H1 (cell line): ENCODE measurements around the gene SLFN13. TPM values are rescaled to one million over a fixed set of nuclear protein-coding genes. Genes with fewer than 3 reads are reported as not detected.

Experiments
- CTCF ChIA-PET: fragments of 300-600 bp; sonication (Branson Sonifier 250); formaldehyde crosslinking; loops from one replicate; lab custom pipeline; 2021; ENCODE audit not compliant: partially characterized antibody; lab: Charles Lee
- POLR2A ChIA-PET: fragments of 300-600 bp; sonication (Branson Sonifier 250); formaldehyde crosslinking; loops from one replicate; lab custom pipeline; 2021; ENCODE audit warnings: inconsistent platforms; ENCODE audit not compliant: partially characterized antibody; lab: Charles Lee
- DNase-seq, 2 experiments: peaks; one replicate each; pipeline versions ENCODE4 v3.0.0 to v3.0.0-alpha.2; 2010 to 2022; ENCODE audit warnings: low spot score in 2 of 2, low read depth in 1 of 2, mixed read lengths in 1 of 2
- FAIRE-seq: peaks from 2 replicates; lab custom pipeline; 2011; peaks lifted over from hg19 to GRCh38; lab: Jason Lieb, UNC
- H2AFZ ChIP-seq: 2 replicates; pipeline ENCODE4 v1.8.1; 2012; ENCODE audit warnings: low read length, inconsistent platforms
- H2AK5ac ChIP-seq: 2 replicates; pipeline ENCODE4 v1.6.1; 2013; ENCODE audit warnings: low read depth, low read length
- H2BK120ac ChIP-seq: replicated peaks from 2 replicates; pipeline ENCODE3; 2013; ENCODE audit warnings: low read depth, low read length, inconsistent platforms
- H2BK12ac ChIP-seq: 2 replicates; pipeline ENCODE4 v1.6.1; 2013; ENCODE audit warnings: low read depth, low read length
- H2BK15ac ChIP-seq: 2 replicates; pipeline ENCODE4 v1.6.1; 2013; ENCODE audit warnings: low read length
- H2BK20ac ChIP-seq: 2 replicates; pipeline ENCODE4 v1.6.1; 2013; ENCODE audit warnings: low read length
- H2BK5ac ChIP-seq: 2 replicates; pipeline ENCODE4 v1.6.1; 2013; ENCODE audit warnings: low read depth, low read length
- H3K14ac ChIP-seq: 2 replicates; pipeline ENCODE4 v1.6.1; 2013; ENCODE audit warnings: inconsistent platforms; ENCODE audit not compliant: insufficient read length
- H3K18ac ChIP-seq: 2 replicates; pipeline ENCODE4 v1.6.1; 2013; ENCODE audit warnings: low read length; ENCODE audit errors: extremely low read depth
- H3K23ac ChIP-seq: 2 replicates; pipeline ENCODE4 v1.6.1; 2013; ENCODE audit warnings: inconsistent platforms; ENCODE audit not compliant: insufficient read length
- H3K23me2 ChIP-seq: 2 replicates; pipeline ENCODE4 v1.6.1; 2013; ENCODE audit warnings: low read depth, low read length
- H3K27ac ChIP-seq: 2 replicates; pipeline ENCODE4 v1.6.1; 2011; ENCODE audit warnings: low read depth, low read length, inconsistent platforms
- H3K27me3 ChIP-seq, 4 experiments: replicated peaks in 1 of 4; 1 replicate in 1 of 4; 2 replicates in 3 of 4; pipeline versions ENCODE4 v1.6.1 to v1.8.1; 2011 to 2013; ENCODE audit warnings: low read length in 3 of 4, mild to moderate bottlenecking in 3 of 4, inconsistent platforms in 2 of 4, mixed read lengths in 2 of 4, moderate library complexity in 1 of 4; ENCODE audit not compliant: control insufficient read depth in 3 of 4, insufficient read depth in 3 of 4; ENCODE audit errors: extremely low read depth in 1 of 4
- H3K36me3 ChIP-seq, 4 experiments: 2 replicates each; pipeline versions ENCODE4 v1.6.1 to v1.8.1; 2011 to 2013; ENCODE audit warnings: mild to moderate bottlenecking in 4 of 4, low read length in 3 of 4, moderate library complexity in 2 of 4, control low read depth in 1 of 4, inconsistent platforms in 1 of 4; ENCODE audit not compliant: insufficient read depth in 4 of 4, control insufficient read depth in 2 of 4
- H3K4ac ChIP-seq: replicated peaks from 2 replicates; pipeline ENCODE3; 2013; ENCODE audit warnings: low read length, low read depth, mixed read lengths, inconsistent platforms; ENCODE audit not compliant: insufficient read length
- H3K4me1 ChIP-seq, 4 experiments: replicated peaks in 1 of 4; 1 replicate in 1 of 4; 2 replicates in 3 of 4; pipeline versions ENCODE4 v1.6.1 to v1.8.1; 2011 to 2013; ENCODE audit warnings: low read length in 3 of 4, inconsistent platforms in 2 of 4, mixed read lengths in 1 of 4; ENCODE audit not compliant: insufficient read depth in 4 of 4, control insufficient read depth in 3 of 4
- H3K4me2 ChIP-seq, 2 experiments: 2 replicates each; pipeline versions ENCODE4 v1.6.1 to v1.8.1; 2011 to 2013; ENCODE audit warnings: low read depth in 2 of 2, low read length in 2 of 2, control low read depth in 1 of 2, inconsistent platforms in 1 of 2, mild to moderate bottlenecking in 1 of 2; ENCODE audit not compliant: insufficient read depth in 1 of 2
- H3K4me3 ChIP-seq, 4 experiments: fragments of 200-600, 300-600 bp in 1 of 4; sonication (generic), shearing (Covaris generic), sonication (Bioruptor Twin) in 1 of 4; 2 replicates each; pipeline versions ENCODE4 v1.5.1 to v1.8.1; 2011 to 2016; ENCODE audit warnings: low read length in 4 of 4, low read depth in 3 of 4, control low read depth in 2 of 4, inconsistent platforms in 2 of 4, mild to moderate bottlenecking in 2 of 4, mixed read lengths in 1 of 4, moderate library complexity in 1 of 4; ENCODE audit not compliant: insufficient read depth in 2 of 4; ENCODE audit errors: extremely low read depth in 1 of 4
- H3K56ac ChIP-seq: replicated peaks from 2 replicates; pipeline ENCODE3; 2013; ENCODE audit warnings: low read depth, mild to moderate bottlenecking, mixed read lengths, low read length, inconsistent platforms; ENCODE audit not compliant: insufficient read length
- H3K79me1 ChIP-seq: 2 replicates; pipeline ENCODE4 v1.6.1; 2013; ENCODE audit warnings: low read depth, low read length, control low read depth
- H3K79me2 ChIP-seq, 2 experiments: 2 replicates each; pipeline versions ENCODE4 v1.6.1 to v1.8.1; 2012 to 2013; ENCODE audit warnings: low read length in 2 of 2, mild to moderate bottlenecking in 2 of 2, inconsistent platforms in 1 of 2; ENCODE audit not compliant: insufficient read depth in 2 of 2, control insufficient read depth in 1 of 2
- H3K9ac ChIP-seq, 4 experiments: replicated peaks in 1 of 4; 1 replicate in 1 of 4; 2 replicates in 3 of 4; pipeline versions ENCODE4 v1.6.1 to v1.8.1; 2011 to 2013; ENCODE audit warnings: low read depth in 3 of 4, low read length in 3 of 4, control low read depth in 2 of 4, mild to moderate bottlenecking in 2 of 4, moderate library complexity in 2 of 4, inconsistent platforms in 1 of 4; ENCODE audit errors: extremely low read depth in 1 of 4
- H3K9me3 ChIP-seq, 2 experiments: 2 replicates each; pipeline versions ENCODE4 v1.6.1 to v1.8.1; 2012 to 2013; ENCODE audit warnings: mild to moderate bottlenecking in 2 of 2, moderate library complexity in 2 of 2, control low read depth in 1 of 2, inconsistent platforms in 1 of 2, low read depth in 1 of 2, low read length in 1 of 2, mixed read lengths in 1 of 2; ENCODE audit not compliant: insufficient read depth in 2 of 2
- H4K20me1 ChIP-seq, 2 experiments: replicated peaks in 1 of 2; 2 replicates each; pipeline versions ENCODE3 to v1.8.1; 2011 to 2013; ENCODE audit warnings: inconsistent platforms in 2 of 2, low read length in 2 of 2, mild to moderate bottlenecking in 1 of 2; ENCODE audit not compliant: insufficient read depth in 2 of 2, control insufficient read depth in 1 of 2
- H4K5ac ChIP-seq: 2 replicates; pipeline ENCODE4 v1.6.1; 2013; ENCODE audit warnings: low read length, low read depth, mixed read lengths, inconsistent platforms; ENCODE audit not compliant: insufficient read length
- H4K8ac ChIP-seq: 2 replicates; pipeline ENCODE4 v1.8.0; 2013; ENCODE audit warnings: mild to moderate bottlenecking, moderate library complexity, low read length, inconsistent platforms; ENCODE audit not compliant: insufficient read depth; ENCODE audit errors: extremely low read depth
- H4K91ac ChIP-seq: replicated peaks from 2 replicates; pipeline ENCODE3; 2013; ENCODE audit warnings: low read length, mixed read lengths, inconsistent platforms; ENCODE audit not compliant: insufficient read length
- ATF3 ChIP-seq: IDR thresholded peaks from 2 replicates; pipeline ENCODE4 v1.6.1; 2011; ENCODE audit warnings: low read depth, mild to moderate bottlenecking, low read length; ENCODE audit not compliant: insufficient read depth
- BRCA1 ChIP-seq: IDR thresholded peaks from 2 replicates; pipeline ENCODE4 v1.6.1; 2012; ENCODE audit warnings: low read depth, low read length, improper control_type of control experiment
- CBX8 ChIP-seq: fragments of 300-800, 300-1000 bp; sonication (generic); IDR thresholded peaks from 2 replicates; pipeline ENCODE4 v1.7.1; 2016; ENCODE audit warnings: low read depth, low read length, borderline replicate concordance
- CREB1 ChIP-seq: IDR thresholded peaks from 2 replicates; pipeline ENCODE4 v1.6.1; 2012; ENCODE audit warnings: inconsistent platforms
- EZH2 ChIP-seq: fragments of 200-600 bp; sonication (generic); IDR thresholded peaks from 2 replicates; pipeline ENCODE4 v1.7.1; 2012; ENCODE audit warnings: low read depth, mild to moderate bottlenecking, moderate library complexity, low read length, inconsistent platforms; ENCODE audit not compliant: severe bottlenecking
- GTF2F1 ChIP-seq: IDR thresholded peaks from 2 replicates; pipeline ENCODE4 v1.6.1; 2012; ENCODE audit warnings: low read depth, low read length, improper control_type of control experiment, borderline replicate concordance
- JUND ChIP-seq: IDR thresholded peaks from 2 replicates; pipeline ENCODE4 v1.6.1; 2011; ENCODE audit warnings: mild to moderate bottlenecking, improper control_type of control experiment, low read length
- KDM1A ChIP-seq: fragments of 200-600, 300-600 bp; sonication (generic); IDR thresholded peaks from 2 replicates; pipeline ENCODE4 v1.7.1; 2016; ENCODE audit warnings: mild to moderate bottlenecking, low read length, borderline replicate concordance
- POLR2AphosphoS5 ChIP-seq: IDR thresholded peaks from 2 replicates; pipeline ENCODE4 v1.6.1; 2011; ENCODE audit warnings: low read depth, low read length
- RAD21 ChIP-seq, 2 experiments: IDR thresholded peaks in 1 of 2; conservative IDR thresholded peaks in 1 of 2; 2 replicates each; pipeline ENCODE4 v1.6.1; 2011; ENCODE audit warnings: low read depth in 2 of 2, low read length in 2 of 2, improper control_type of control experiment in 1 of 2, inconsistent platforms in 1 of 2, mild to moderate bottlenecking in 1 of 2, moderate library complexity in 1 of 2
- SIX5 ChIP-seq: IDR thresholded peaks from 2 replicates; pipeline ENCODE4 v1.6.1; 2011; ENCODE audit warnings: mild to moderate bottlenecking, low read depth, low read length
- SP2 ChIP-seq: IDR thresholded peaks from 2 replicates; pipeline ENCODE4 v1.6.1; 2012; ENCODE audit warnings: mild to moderate bottlenecking, low read length, inconsistent platforms
- TAF7 ChIP-seq: optimal IDR thresholded peaks from 2 replicates; pipeline ENCODE3; 2011; ENCODE audit warnings: low read depth, mild to moderate bottlenecking, inconsistent platforms, low read length, moderate library complexity, borderline replicate concordance
- YY1 ChIP-seq: IDR thresholded peaks from 2 replicates; pipeline ENCODE4 v1.6.1; 2011; ENCODE audit warnings: low read depth, mild to moderate bottlenecking, low read length
- ZNF274 ChIP-seq: IDR thresholded peaks from 2 replicates; pipeline ENCODE4 v1.7.0; 2012; ENCODE audit warnings: low read length, borderline replicate concordance; ENCODE audit errors: extremely low read depth
- WGBS, 2 experiments: shearing (Covaris generic) in 1 of 2; methylation state at CpG; one replicate each; pipeline versions ENCODE4 v1.1.6 to v1.1.7; 2013 to 2015; ENCODE audit warnings: low lambda C conversion rate in 2 of 2, mixed read lengths in 2 of 2, inconsistent platforms in 1 of 2, low coverage in 1 of 2, missing lambda C conversion rate in 1 of 2; ENCODE audit not compliant: insufficient replicate concordance in 2 of 2, insufficient coverage in 1 of 2, insufficient read length in 1 of 2; ENCODE audit errors: extremely low coverage in 1 of 2, missing lambda C conversion rate in 1 of 2; 5-methylcytosine and 5-hydroxymethylcytosine counted together
- polyA plus RNA-seq, 7 experiments: library from polyadenylated mRNA; depleted of rRNA in 3 of 7; stranded (reverse) in 5 of 7; unstranded in 2 of 7; fragments of >200 nt in 5 of 7; fragments of 200-250 nt in 2 of 7; gene quantifications; 1 replicate in 5 of 7; 2 replicates in 1 of 7; 4 replicates in 1 of 7; pipeline versions ENCODE4 v1.2.1 to v1.2.3, GENCODE V29; 2011 to 2013; ENCODE audit warnings: missing spikeins in 2 of 7, mixed read lengths in 2 of 7
- total RNA-seq: library from RNA; stranded (reverse); fragmentation: NEBNext Ultra II Directional; extraction: Animal tissue kit (Norgen Biotek cat#: 25700); gene quantifications from 2 replicates; pipeline ENCODE4 v1.2.1, GENCODE V29; 2021

Gene SLFN13
- total and polyA plus RNA-seq, 2 of the 8 experiments (the other 6 are each of a cell fraction or from before 2014, with no cell fraction given), result 15.7 to 27.5 TPM

GRCh38 chr17:35477248-35477647 lies 28.7 kb upstream of the SLFN13 start:
- POLR2A ChIA-PET, result interaction anchor here (0.8 kb wide), 1 partner anchor 9 kb away, joined by 3 read pairs; no protein-coding TSS in a partner anchor
- no peaks in the 10 kb centered on the region for H3K9me3 ChIP-seq
- DNase-seq, result no peak
- no peaks in the 10 kb centered on the region for H3K79me1 ChIP-seq
- no peak overlapping the region for H2AK5ac ChIP-seq
- no peaks in the 10 kb centered on the region for H3K23me2 ChIP-seq
- CTCF ChIA-PET, result no interaction called here
- no peak overlapping the region for H2BK5ac ChIP-seq
- no peak overlapping the region for H2BK20ac ChIP-seq
- H3K14ac ChIP-seq, result no peak overlapping the region
- no peaks in the 10 kb centered on the region for H3K36me3 ChIP-seq
- no peak overlapping the region for H4K91ac ChIP-seq
- no peak overlapping the region for H3K18ac ChIP-seq
- H3K79me2 ChIP-seq, result no peaks in the 10 kb centered on the region
- H2BK120ac ChIP-seq, result no peak overlapping the region
- peaks cover 4 to 37% (median 13%) of the 10 kb centered on the region in 4 experiments; a peak in 6 of 7 replicates for H3K27me3 ChIP-seq
- 73% methylated on average over 5 of the region's 5 CpGs; no CpG with 5 or more reads in 1 of the 2 experiments for WGBS, 2 experiments
- no peak overlapping the region for H3K27ac ChIP-seq
- no peak overlapping the region for H3K4ac ChIP-seq
- no peak overlapping the region for H3K4me2 ChIP-seq
- no peak overlapping the region for H4K5ac ChIP-seq
- no peak overlapping the region for H2BK15ac ChIP-seq
- no peak overlapping the region for H2AFZ ChIP-seq
- no peak overlapping the region for H3K9ac ChIP-seq
- no peaks in the 10 kb centered on the region for H4K20me1 ChIP-seq
- no peak overlapping the region for H4K8ac ChIP-seq
- H3K4me3 ChIP-seq, result no peak overlapping the region
- no peak for FAIRE-seq
- no peak overlapping the region for H2BK12ac ChIP-seq
- TF ChIP-seq POLR2AphosphoS5, result no peak
- no peak for TF ChIP-seq RAD21 (IDR thresholded peaks at IDR 0.05 in 1 of 2, conservative IDR thresholded peaks at IDR 0.05 in 1 of 2; ENCODE audit: low read depth in 2 of 2, low read length in 2 of 2)
- no peak for TF ChIP-seq KDM1A
- no peak for TF ChIP-seq SP2
- no peak for TF ChIP-seq ZNF274
- TF ChIP-seq EZH2, result no peak
- TF ChIP-seq YY1, result no peak
- TF ChIP-seq ATF3, result no peak
- no peak for TF ChIP-seq TAF7
- TF ChIP-seq CBX8, result no peak
- no peak for TF ChIP-seq BRCA1
- TF ChIP-seq GTF2F1, result no peak
- TF ChIP-seq SIX5, result no peak
- TF ChIP-seq JUND, result no peak
- TF ChIP-seq CREB1, result no peak
- TF ChIP-seq, all 59 proteins: peak for 0
- Histone ChIP-seq H3K4me1 (no peaks in the 10 kb centered on the region), H3K56ac (no peak overlapping the region), H3K23ac (no peak overlapping the region)
